Heart left ventricle (tissue), 16 donors: Measurements from ENCODE around the gene SNX20. TPM values are rescaled to one million over a fixed set of nuclear protein-coding genes. Genes with fewer than 3 reads are reported as not detected.

ENCODE experiments used
- ATAC-seq, 4 donors: fragments of 200-7000 bp; cut with Tn5 transposase; one replicate each; pipeline ENCODE4 v1.9.1; 2020 to 2022; ENCODE audit warnings: moderate library complexity in 4 of 4, mild to moderate bottlenecking in 3 of 4, moderate number of reproducible peaks in 1 of 4
- DNase-seq, 5 donors: peaks; one replicate each; pipeline ENCODE4 v3.0.0-alpha.2; 2020
- H3K27ac ChIP-seq, 12 donors: fragments of 200-600 bp; sonication (generic) in 4 of 12; one replicate each; pipeline versions ENCODE4 v1.5.0 to v1.8.0; 2016 to 2022; ENCODE audit warnings: mild to moderate bottlenecking in 2 of 12
- H3K27me3 ChIP-seq, 9 donors: fragments of 200-600 bp; sonication (generic) in 2 of 9; one replicate each; pipeline versions ENCODE4 v1.5.1 to v1.8.0; 2016 to 2022; ENCODE audit warnings: mild to moderate bottlenecking in 3 of 9
- H3K36me3 ChIP-seq, 9 donors: fragments of 200-600 bp; sonication (generic) in 2 of 9; one replicate each; pipeline versions ENCODE4 v1.5.0 to v1.8.0; 2018 to 2022; ENCODE audit warnings: mild to moderate bottlenecking in 2 of 9
- H3K4me1 ChIP-seq, 12 donors: fragments of 200-600 bp; sonication (generic) in 4 of 12; one replicate each; pipeline versions ENCODE4 v1.5.0 to v1.8.0; 2016 to 2022; ENCODE audit warnings: mild to moderate bottlenecking in 3 of 12
- H3K4me3 ChIP-seq, 12 donors: fragments of 200-600 bp; sonication (generic) in 4 of 12; one replicate each; pipeline versions ENCODE4 v1.5.0 to v1.8.0; 2017 to 2022; ENCODE audit warnings: mild to moderate bottlenecking in 9 of 12, moderate library complexity in 4 of 12
- H3K9me3 ChIP-seq, 12 donors: fragments of 200-600 bp; sonication (generic) in 4 of 12; one replicate each; pipeline versions ENCODE4 v1.5.0 to v1.8.0; 2016 to 2022; ENCODE audit warnings: mild to moderate bottlenecking in 1 of 12
- CTCF ChIP-seq, 12 donors: fragments of 200-600 bp; sonication (generic) in 4 of 12; IDR thresholded peaks; one replicate each; pipeline versions ENCODE4 v1.5.0 to v1.8.0; 2018 to 2022; ENCODE audit warnings: antibody characterized with exemption in 12 of 12, mild to moderate bottlenecking in 5 of 12
- POLR2A ChIP-seq, 2 donors: fragments of 450-650 bp; IDR thresholded peaks; one replicate each; pipeline ENCODE4 v1.6.1; 2017; ENCODE audit warnings: antibody characterized with exemption in 2 of 2, mild to moderate bottlenecking in 2 of 2, moderate library complexity in 2 of 2
- WGBS, 4 donors: extraction: QIAGEN DNeasy Blood & Tissue Kit in 2 of 4; methylation state at CpG; one replicate each; pipeline versions ENCODE4 v1.1.5 to v1.1.7; 2013 to 2018; 5-methylcytosine and 5-hydroxymethylcytosine counted together
- intact Hi-C, 10 donors: fragments of 100-400 bp; cut with DNase I; formaldehyde crosslinking; loops; one replicate each; pipeline versions ENCODE4 v1.11.1 to v1.14.2; 2022
- polyA plus RNA-seq, 2 donors: library from polyadenylated mRNA; stranded (reverse); fragments of 200-250 nt; gene quantifications; one replicate each; pipeline ENCODE4 v1.2.3, GENCODE V29; 2013
- total RNA-seq, 9 donors: library from RNA; depleted of rRNA in 2 of 9; stranded (reverse); fragments of >200 nt in 2 of 9; fragmentation: NEBNext Ultra II Directional in 3 of 9; extraction: Animal tissue kit (Norgen Biotek cat#: 25700) in 3 of 9; gene quantifications; one replicate each; pipeline versions ENCODE4 v1.1.0 to v1.2.4, GENCODE V29; 2016 to 2023
- donor health status: ischemic (EF 13 %, LVEDD 7.1; RV severe dilation, severe dysfunction).
- donor health status: healthy with polysubstance abuse.
- donor health status: DM: no; HTN: yes; CAD: no.
- donor health status: DM: no; HTN: no; CAD: no.
- donor health status: ischemic (EF 25% LVEDD 6.9; RV normal size, moderate dysfunction).
- donor health status: ischemic (EF 25% LVEDD 5.7; RV mildly dilated, moderate dysfunction).
- donor health status: healthy.
- donor health status: DM: yes; HTN: yes; CAD: no.
- donor health status: ischemic (EF 35%, LVEDD 5.7; RV mildly dilated, moderate dysfunction).
- donor health status: nonischemic (EF 11% LVEDD 7.7; RV severe dilation, severe dysfunction).
- donor health status: DM: yes; HTN: yes; CAD: no.
- donor health status: PGD.
- donor health status: ischemic (EF 29% LVEDD 5.4; RV normal size, mild dysfunction).
- donor health status: nonischemic (EF 23%, LVEDD 6.1; RV moderate dilation, normal function).

Gene SNX20
- total and polyA plus RNA-seq, 11 donors = 0.27 to 11.9 (median 0.64) TPM

GRCh38 chr16:50718061-50718760, 37.1 kb upstream of the SNX20 start:
- Histone ChIP-seq H3K36me3 (peaks cover 0 to 36% (median 0%) of the 10 kb centered on the region in 9 donors), H3K27me3 (no peaks in the 10 kb centered on the region), H3K27ac (no peak overlapping the region), H3K4me3 (peak overlapping the region in 1 of 12 donors; percentile 3), H3K4me1 (peaks cover 0 to 26% (median 0%) of the 10 kb centered on the region in 12 donors), H3K9me3 (no peaks in the 10 kb centered on the region)
- ATAC-seq = no peak
- TF ChIP-seq CTCF (IDR thresholded peaks at IDR 0.05) (no peak), POLR2A (IDR thresholded peaks at IDR 0.05) (no peak)
- 74 to 77% (median 75%) methylated on average over 16 of the region's 16 CpGs for WGBS, 4 donors
- DNase-seq = no peak
- intact Hi-C loops = no loop called here

GRCh38 chr16:50717494-50717893, 36.4 kb upstream of the SNX20 start:
- intact Hi-C loops = no loop called here
- no peaks in the 10 kb centered on the region for H3K9me3 ChIP-seq
- peaks cover 0 to 29% (median 0%) of the 10 kb centered on the region in 9 donors for H3K36me3 ChIP-seq
- WGBS, 4 donors = 89 to 99% (median 96%) methylated on average over 5 of the region's 5 CpGs
- no peak for TF ChIP-seq CTCF (IDR thresholded peaks at IDR 0.05)
- TF ChIP-seq POLR2A (IDR thresholded peaks at IDR 0.05) = no peak
- DNase-seq (no peak), ATAC-seq (no peak)
- H3K4me1 ChIP-seq = peaks cover 0 to 33% (median 0%) of the 10 kb centered on the region in 12 donors
- no peaks in the 10 kb centered on the region for H3K27me3 ChIP-seq
- no peak overlapping the region for H3K4me3 ChIP-seq
- no peak overlapping the region for H3K27ac ChIP-seq

GRCh38 chr16:50717091-50717490, 36.0 kb upstream of the SNX20 start:
- no peak for DNase-seq
- TF ChIP-seq CTCF (IDR thresholded peaks at IDR 0.05) = no peak
- no peak for TF ChIP-seq POLR2A (IDR thresholded peaks at IDR 0.05)
- Histone ChIP-seq H3K27ac (no peak overlapping the region), H3K4me1 (peaks cover 0 to 37% (median 0%) of the 10 kb centered on the region in 12 donors), H3K9me3 (no peaks in the 10 kb centered on the region), H3K36me3 (peaks cover 0 to 30% (median 0%) of the 10 kb centered on the region in 9 donors), H3K27me3 (no peaks in the 10 kb centered on the region), H3K4me3 (no peak overlapping the region)
- WGBS, 4 donors = 75 to 88% (median 82%) methylated on average over 4 of the region's 4 CpGs
- no peak for ATAC-seq
- intact Hi-C loops = no loop called here

- Histone ChIP-seq H3K36me3 (peaks cover 0 to 45% (median 0%) of the 10 kb centered on the region in 9 donors), H3K4me3 (no peak overlapping the region), H3K27me3 (no peaks in the 10 kb centered on the region), H3K27ac (no peak overlapping the region), H3K9me3 (no peaks in the 10 kb centered on the region), H3K4me1 (peaks cover 0 to 75% (median 5%) of the 10 kb centered on the region in 12 donors)
- intact Hi-C loops = no loop called here
- ATAC-seq = no peak
- TF ChIP-seq POLR2A (IDR thresholded peaks at IDR 0.05) = no peak
- TF ChIP-seq CTCF (IDR thresholded peaks at IDR 0.05) = no peak
- 72 to 83% (median 81%) methylated on average over 4 of the region's 4 CpGs for WGBS, 4 donors
- DNase-seq = no peak
Observed at GRCh38 chr16:50712956-50713355, 31.8 kb upstream of the SNX20 start.
